Measurements from ENCODE around the gene CENPVL2. TPM values are rescaled to one million over a fixed set of nuclear protein-coding genes. Genes with fewer than 3 reads are reported as not detected.
"Not testable (repeated sequence)": the region's sequence is repeated elsewhere in the genome, so short reads cannot be mapped to it uniquely, and the experiment has no call there.

CENPVL2 gene
- total RNA-seq = not detected

- not testable (repeated sequence) for DNase-seq (ENCODE audit: low spot score); ATAC-seq (ENCODE audit: low FRiP score)
Measured at GRCh38 chrX:51682720-51683062, at the start of gene CENPVL2. CENPVL2 (minus strand) TSS chrX:51682831; CDS start chrX:51682831, 0 bp downstream.

GRCh38 chrX:51728202-51728601 lies 45.6 kb upstream of the CENPVL2 start:
- no peak for TF ChIP-seq CTCF (IDR thresholded peaks at IDR 0.05)
- DNase-seq (ENCODE audit: low spot score) (no peak), ATAC-seq (ENCODE audit: low FRiP score) (no peak)

- ATAC-seq (ENCODE audit: low FRiP score); DNase-seq (ENCODE audit: low spot score): not testable (repeated sequence)
Measured at GRCh38 chrX:51712943-51713647, 30.5 kb upstream of the CENPVL2 start.

GRCh38 chrX:51710277-51711164 lies 27.9 kb upstream of the CENPVL2 start, which contains the start of gene CENPVL1:
CENPVL1 (plus strand) TSS chrX:51710512; CDS start chrX:51710512, 0 bp downstream.
- not testable (repeated sequence) for DNase-seq (ENCODE audit: low spot score); ATAC-seq (ENCODE audit: low FRiP score)

- no peak for TF ChIP-seq CTCF (IDR thresholded peaks at IDR 0.05)
- DNase-seq (ENCODE audit: low spot score) (no peak), ATAC-seq (ENCODE audit: low FRiP score) (no peak)
Measured at GRCh38 chrX:51697397-51697796, 14.8 kb upstream of the CENPVL2 start.

- no peak for DNase-seq (ENCODE audit: low spot score)
- no peak for ATAC-seq (ENCODE audit: low FRiP score)
- no peak for TF ChIP-seq CTCF (IDR thresholded peaks at IDR 0.05)
Measured at GRCh38 chrX:51694254-51694653, 11.6 kb upstream of the CENPVL2 start.

GRCh38 chrX:51681808-51682719 lies 567 bp downstream of the CENPVL2 start:
- not testable (repeated sequence) for ATAC-seq (ENCODE audit: low FRiP score)

GRCh38 chrX:51679689-51680433 lies 2.8 kb downstream of the CENPVL2 start:
- not testable (repeated sequence) for ATAC-seq (ENCODE audit: low FRiP score); DNase-seq (ENCODE audit: low spot score)

More at GRCh38 chrX:51681808-51682719, 567 bp downstream of the CENPVL2 start:
- DNase-seq (ENCODE audit: low spot score) = not testable (repeated sequence)

GRCh38 chrX:51665981-51666380 lies 16.6 kb downstream of the CENPVL2 start:
- ATAC-seq (ENCODE audit: low FRiP score) = no peak
- DNase-seq (ENCODE audit: low spot score) = no peak
- TF ChIP-seq CTCF (IDR thresholded peaks at IDR 0.05) = no peak
